22Rv1 (cell line): ENCODE measurements around the gene LSM2.
"Not testable (repeated sequence)": the region's sequence is repeated elsewhere in the genome, so short reads cannot be mapped to it uniquely, and the experiment has no call there.

Experiments used
- H3K27ac ChIP-seq: fragments of 450-650 bp; 2 replicates; pipeline ENCODE4 v1.5.1; 2017
- CTCF ChIP-seq: fragments of 450-650 bp; IDR thresholded peaks from 2 replicates; pipeline ENCODE4 v1.5.1; 2017; ENCODE audit warnings: mild to moderate bottlenecking
- ZFX ChIP-seq: fragments of 450-650 bp; IDR thresholded peaks from 2 replicates; pipeline ENCODE4 v1.6.1; 2017; ENCODE audit warnings: antibody characterized with exemption, borderline replicate concordance

LSM2 gene

GRCh38 chr6:31831350-31832215, 24.8 kb upstream of the LSM2 start:
- H3K27ac ChIP-seq = peak overlapping the region; percentile 18
- TF ChIP-seq ZFX = no peak
- TF ChIP-seq CTCF = no peak

- no peak for TF ChIP-seq CTCF
- TF ChIP-seq ZFX = no peak
- peak overlapping the region; percentile 18 for H3K27ac ChIP-seq
These were observed 24.1 kb upstream of the LSM2 start for GRCh38 chr6:31830886-31831335.

GRCh38 chr6:31829633-31830283, 23.0 kb upstream of the LSM2 start:
- H3K27ac ChIP-seq = peak overlapping the region; percentile 53

GRCh38 chr6:31827286-31828079, 20.7 kb upstream of the LSM2 start, which contains the start of gene HSPA1B:
Gene HSPA1B (plus strand): TSS chr6:31827738. CDS start chr6:31827951, 213 bp downstream.
- H3K27ac ChIP-seq = peak within 1 kb of the TSS; percentile 99
- TF ChIP-seq ZFX (no peak), CTCF (no peak)

More at GRCh38 chr6:31829633-31830283, 23.0 kb upstream of the LSM2 start:
- TF ChIP-seq CTCF (peak; percentile 63), ZFX (no peak)

- peak overlapping the region; percentile 99 for H3K27ac ChIP-seq
- TF ChIP-seq CTCF (no peak), ZFX (no peak)
These were observed 20.1 kb upstream of the LSM2 start for GRCh38 chr6:31826793-31827285.

GRCh38 chr6:31825553-31825952, 18.8 kb upstream of the LSM2 start:
- TF ChIP-seq ZFX = no peak
- no peak for TF ChIP-seq CTCF
- peak overlapping the region; percentile 99 for H3K27ac ChIP-seq

GRCh38 chr6:31823592-31824196, 16.9 kb upstream of the LSM2 start:
- not testable (repeated sequence) for H3K27ac ChIP-seq
